HG02884 (cell line): Measurements from ENCODE around the gene KLF9.

Source experiments
- ATAC-seq: cut with Tn5 transposase; IDR thresholded peaks from one replicate; pipeline ENCODE4 v1.9.1; 2021; ENCODE audit warnings: mild to moderate bottlenecking, moderate library complexity; ENCODE audit not compliant: unreplicated experiment

The KLF9 gene

GRCh38 chr9:70413799-70414775, at the start of gene KLF9:
KLF9 (minus strand) TSS chr9:70414657; CDS start chr9:70413363, 1,294 bp downstream.
- peak; percentile 60 for ATAC-seq

GRCh38 chr9:70463877-70464276, 49.4 kb upstream of the KLF9 start:
- no peak for ATAC-seq

- ATAC-seq: no peak
Measured at GRCh38 chr9:70462300-70462699, 47.8 kb upstream of the KLF9 start.

GRCh38 chr9:70457235-70457634, 42.8 kb upstream of the KLF9 start:
- ATAC-seq: no peak

DNA sequence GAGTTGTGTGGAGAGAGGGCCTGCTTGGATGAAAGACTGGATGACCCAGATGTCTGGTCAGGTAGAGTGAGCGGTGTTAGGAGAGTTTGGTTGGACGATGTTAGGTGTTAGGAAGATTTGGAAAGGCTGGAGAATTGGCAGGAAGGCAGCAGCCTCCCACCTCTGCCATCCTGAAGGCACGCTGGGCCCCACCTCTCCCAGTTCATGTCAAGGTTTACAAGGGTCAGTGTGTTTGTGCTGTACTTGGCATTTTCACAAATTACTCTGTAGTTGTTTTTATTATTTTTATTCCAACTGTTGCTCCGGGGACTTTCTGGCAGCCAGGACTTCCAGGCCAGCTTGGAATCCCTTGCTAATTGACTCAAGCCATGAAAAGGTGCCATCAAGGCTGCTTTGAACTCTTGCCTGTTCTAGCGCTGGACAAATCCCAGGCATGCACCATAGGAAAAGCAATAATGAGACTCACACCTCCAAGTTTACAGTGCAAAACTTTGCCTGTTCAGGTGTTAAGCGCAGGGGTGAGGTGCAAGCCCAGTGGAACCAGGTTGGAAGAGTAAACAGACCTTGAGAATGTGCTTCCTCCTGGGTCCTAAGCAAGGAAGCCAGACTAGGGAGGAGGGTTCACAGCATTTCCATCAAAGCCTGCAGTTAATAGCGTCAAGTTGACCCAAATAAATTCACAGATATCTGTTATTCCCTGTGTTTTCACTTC, 41.7 kb upstream of the KLF9 start:
- ATAC-seq: no peak

DNA sequence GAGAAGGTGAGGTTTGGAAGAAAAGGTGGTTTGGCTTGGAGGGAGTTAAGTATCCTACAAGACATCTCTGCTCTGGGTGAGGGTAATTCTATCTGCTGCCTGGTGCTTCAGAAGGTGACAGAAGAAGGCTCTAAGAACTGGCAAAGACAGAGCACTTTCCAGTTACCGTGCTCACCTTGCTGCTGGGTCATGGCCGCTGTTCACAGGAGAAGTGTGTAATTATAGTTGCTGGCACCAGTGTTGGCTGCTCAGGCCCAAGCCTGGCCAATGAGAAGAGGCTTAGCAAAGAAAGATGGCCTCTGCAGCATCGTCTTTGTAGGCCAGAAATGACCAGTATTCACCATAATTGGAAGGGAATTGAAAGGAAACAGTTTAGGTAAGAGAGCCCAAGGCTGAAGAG, 37.9 kb upstream of the KLF9 start:
- ATAC-seq: no peak

DNA sequence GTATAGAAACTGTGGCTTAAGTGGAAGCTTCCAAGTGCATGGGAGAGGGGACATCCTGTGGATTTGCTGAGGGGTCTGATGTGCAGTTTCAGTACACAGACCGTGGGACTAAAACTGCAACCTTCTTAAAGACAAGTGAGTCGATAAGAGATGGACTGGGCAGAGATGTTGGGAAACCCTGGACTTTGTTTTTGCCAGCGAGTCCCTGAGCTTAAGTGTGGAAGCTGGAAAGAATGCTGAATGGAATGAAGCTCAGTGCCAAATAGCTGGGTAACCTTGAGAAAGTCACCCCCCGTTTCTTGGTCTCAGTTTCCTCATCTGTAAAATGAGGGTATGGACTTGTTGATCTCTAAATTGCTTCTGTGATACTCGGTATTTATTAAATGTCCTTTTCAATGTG, 37.3 kb upstream of the KLF9 start:
- no peak for ATAC-seq

DNA sequence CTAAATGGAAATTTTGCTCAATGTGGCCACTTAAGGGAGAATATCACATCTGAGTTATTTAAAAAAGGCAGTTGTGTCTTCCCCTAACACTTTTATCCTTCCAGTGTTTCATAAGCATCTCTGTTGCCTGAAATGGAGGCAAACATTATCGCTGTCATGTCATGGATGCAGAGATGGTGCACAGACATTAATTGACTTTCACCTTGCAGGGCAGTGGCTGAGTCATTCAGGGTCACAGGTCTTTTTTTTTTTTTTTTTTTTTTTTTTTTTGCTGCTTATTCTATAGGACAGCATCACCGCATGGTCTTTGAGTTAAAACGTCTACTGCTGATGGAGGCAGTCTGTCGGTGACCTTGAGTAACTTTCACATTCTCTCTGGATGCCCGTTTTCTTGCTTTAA, 36.3 kb upstream of the KLF9 start:
- no peak for ATAC-seq

DNA sequence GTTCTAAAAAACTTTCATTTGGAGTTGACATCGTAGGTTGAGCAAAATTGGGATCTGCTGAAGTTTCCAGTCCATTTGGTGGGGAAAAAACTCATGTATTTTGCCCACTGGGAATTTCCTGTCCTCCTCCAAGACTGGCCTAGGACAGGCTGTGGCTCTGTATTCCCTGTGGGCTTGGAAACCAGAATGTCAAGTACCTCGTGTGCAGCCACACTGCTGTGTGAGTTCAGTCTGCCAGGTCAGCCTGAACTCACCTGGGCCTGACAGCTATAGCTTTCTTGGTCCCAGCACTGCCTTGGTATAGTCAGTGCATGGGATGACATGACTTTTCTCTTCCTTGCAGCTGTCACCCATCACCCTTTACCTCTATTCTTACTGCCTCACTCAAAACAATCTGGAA, 35.0 kb upstream of the KLF9 start:
- no peak for ATAC-seq

DNA sequence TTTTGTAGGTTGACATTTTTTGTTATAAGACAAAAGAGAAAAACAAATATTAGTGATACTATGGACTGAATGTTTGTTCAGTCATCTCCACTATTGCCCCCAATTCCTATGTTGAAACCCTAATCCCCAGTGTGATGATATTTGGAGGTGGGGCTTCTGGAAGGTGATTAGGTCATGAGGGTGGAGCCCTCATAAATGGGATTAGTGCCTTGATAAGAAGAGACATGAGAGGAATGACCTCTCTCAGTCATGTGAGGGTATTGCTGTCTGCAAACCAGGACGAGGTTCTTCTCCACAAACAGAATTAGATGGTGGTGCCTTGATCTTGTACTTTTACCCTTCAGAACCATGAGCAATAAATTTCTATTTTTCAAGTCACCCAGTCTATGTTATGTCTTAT, 34.5 kb upstream of the KLF9 start:
- ATAC-seq: no peak

- ATAC-seq: no peak
Measured at GRCh38 chr9:70444904-70445303, 30.4 kb upstream of the KLF9 start.

DNA sequence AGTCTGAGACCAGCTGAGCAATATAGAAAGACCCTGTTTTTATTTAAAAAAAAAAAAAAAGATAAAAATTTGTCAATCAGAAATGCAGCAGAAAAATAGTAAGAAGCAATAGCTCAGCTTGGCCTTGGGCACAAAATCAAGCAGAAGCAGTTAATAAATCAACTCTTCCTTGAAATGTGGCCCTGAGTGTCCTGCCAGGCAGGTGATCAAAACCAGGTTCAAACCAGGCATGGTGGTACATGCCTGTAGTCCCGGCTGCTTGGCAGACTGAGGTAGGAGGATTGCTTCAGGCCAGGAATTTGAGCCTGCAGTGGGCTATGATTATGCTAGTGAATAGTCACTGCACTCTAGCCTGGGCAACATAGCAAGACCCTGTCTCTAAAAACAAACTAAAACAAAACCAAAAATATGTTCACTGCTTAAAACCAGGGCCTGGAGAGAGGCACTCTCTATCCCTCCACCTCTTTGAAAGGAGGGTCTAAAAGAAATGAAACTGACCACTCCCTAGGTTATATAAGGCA, 27.9 kb upstream of the KLF9 start:
- no peak for ATAC-seq

- no peak for ATAC-seq
Measured at GRCh38 chr9:70441622-70442021, 27.2 kb upstream of the KLF9 start.

DNA sequence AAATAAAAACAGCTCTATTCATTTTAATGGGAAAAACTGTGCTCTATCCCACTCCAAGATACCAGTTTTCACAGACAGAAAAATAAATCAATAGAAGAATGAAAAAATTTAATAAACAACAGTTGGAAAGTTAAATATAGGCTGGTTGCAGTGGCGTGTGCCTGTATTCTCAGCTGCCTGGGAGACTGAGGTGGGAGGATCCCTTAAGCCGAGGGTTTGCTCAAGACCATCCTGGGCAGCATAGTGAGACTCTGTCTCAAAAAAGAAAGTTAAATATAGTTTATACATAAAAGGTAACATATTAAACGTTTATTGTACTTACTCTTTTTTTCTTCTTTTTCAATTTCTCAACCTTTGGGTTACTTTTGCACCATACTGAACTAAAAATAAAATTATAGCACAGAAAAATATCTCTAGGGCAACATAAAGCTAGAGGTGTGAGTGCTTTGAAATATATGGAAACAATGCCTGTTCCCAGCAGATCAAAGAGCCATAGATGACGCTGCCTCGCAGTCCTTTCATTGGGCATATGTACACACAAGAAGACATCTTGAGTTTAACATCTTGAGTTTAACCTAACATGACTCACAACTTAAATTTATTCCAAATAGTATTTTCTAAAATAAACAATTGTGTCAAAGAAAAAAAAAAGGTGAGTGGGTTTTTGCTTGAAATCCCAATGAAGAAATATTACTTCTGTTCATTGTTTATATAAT, 25.7 kb upstream of the KLF9 start:
- no peak for ATAC-seq

- no peak for ATAC-seq
Measured at GRCh38 chr9:70438341-70438928, 24.0 kb upstream of the KLF9 start.

DNA sequence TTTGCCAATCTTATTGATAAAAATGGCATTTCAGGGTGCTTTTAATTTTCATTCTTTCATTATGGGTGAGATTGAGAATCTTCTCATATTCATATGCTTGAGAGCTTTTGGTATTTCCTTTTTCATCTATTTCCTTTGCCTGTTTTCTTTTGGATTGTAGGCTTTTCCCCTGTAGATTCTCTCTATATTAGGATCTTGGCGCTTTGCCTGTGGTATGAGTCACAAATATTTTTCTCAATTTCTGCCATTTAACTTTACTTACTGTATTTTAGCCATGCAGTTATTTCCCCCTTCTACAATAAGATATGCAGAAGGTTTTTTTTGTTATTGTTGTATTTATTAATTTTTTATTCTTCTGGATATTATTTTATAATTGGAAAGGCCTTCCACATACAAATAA, 21.5 kb upstream of the KLF9 start:
- ATAC-seq: no peak

DNA sequence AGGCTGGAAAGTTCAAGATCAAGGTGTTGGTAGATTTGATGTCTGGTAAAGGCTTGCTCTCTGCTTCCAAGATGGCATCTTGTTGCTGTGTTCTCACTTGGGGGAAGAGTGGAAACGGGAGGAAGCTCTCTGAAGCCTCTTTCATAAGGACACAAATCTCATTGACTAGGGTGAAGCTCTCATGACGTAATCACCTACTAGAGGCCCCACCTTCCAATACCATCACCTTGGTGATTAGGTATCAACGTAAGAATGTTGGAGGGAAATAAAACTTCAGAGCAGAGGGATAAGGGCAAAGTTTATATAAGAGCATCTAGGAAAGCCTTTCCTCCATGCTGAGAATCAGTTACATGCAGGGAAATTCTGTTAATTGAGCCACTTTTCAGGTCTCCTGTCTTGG, 15.4 kb upstream of the KLF9 start:
- no peak for ATAC-seq

DNA sequence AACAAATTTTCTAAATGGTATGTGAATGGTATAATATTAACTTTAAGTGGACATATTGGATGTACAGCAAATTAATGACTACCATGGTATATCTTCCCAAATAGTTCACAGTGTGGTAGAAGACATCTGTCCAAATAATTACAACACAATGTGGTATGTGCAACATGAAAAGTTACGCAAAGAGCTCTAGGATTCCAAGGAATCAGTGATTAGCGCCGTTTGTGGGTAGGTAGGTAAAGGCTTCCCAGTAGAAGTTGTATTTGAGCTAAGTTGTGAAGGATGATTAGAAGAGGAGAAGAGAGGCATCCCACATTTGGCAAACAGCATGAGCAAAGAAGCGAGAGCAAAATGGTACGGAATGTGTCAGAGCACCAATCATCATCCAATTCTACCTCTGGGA, 14.3 kb upstream of the KLF9 start:
- no peak for ATAC-seq

DNA sequence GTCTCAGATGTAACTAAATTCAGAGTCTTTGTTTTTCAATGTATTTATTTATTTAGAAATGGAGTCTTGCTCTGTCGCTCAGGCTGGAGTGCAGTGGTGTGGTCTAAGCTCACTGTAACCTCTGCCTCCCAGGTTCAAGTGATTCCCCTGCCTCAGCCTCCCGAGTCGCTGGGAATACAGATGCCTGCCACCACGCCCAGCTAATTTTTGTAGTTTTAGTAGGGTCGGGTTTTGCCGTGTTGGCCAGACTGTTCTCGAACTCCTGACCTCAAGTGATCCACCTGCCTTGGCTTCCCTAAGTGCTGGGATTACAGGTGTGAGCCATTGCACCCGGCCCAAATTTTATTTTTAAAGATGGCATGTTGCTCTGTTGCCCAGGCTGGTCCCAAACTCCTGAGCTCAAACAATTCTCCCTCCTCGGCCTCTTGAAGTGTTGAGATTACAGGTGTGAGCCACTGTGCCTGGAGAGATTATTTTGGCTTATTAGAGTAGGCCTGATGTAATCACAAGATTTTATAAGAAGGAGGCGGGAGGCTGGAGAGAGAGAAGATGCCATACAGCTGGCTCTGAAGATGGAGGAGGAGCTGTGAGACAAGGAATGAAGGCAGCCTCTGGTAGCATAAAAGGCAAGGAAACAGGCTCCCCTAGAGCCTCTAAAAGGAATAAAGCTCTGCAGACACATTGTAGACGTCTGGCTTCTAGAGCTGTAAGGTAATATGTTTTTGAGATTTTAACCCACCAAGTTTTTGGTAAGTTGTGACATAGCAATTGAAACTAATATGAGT, 12.9 kb upstream of the KLF9 start:
- ATAC-seq: no peak

GRCh38 chr9:70425192-70425591, 10.7 kb upstream of the KLF9 start:
- ATAC-seq: no peak
